ENCODE data around the gene TMED9. TPM values are rescaled to one million over a fixed set of nuclear protein-coding genes. Genes with fewer than 3 reads are reported as not detected.

TMED9 gene
- total RNA-seq, 1 experiment from 2014 or later = 168 TPM

DNA sequence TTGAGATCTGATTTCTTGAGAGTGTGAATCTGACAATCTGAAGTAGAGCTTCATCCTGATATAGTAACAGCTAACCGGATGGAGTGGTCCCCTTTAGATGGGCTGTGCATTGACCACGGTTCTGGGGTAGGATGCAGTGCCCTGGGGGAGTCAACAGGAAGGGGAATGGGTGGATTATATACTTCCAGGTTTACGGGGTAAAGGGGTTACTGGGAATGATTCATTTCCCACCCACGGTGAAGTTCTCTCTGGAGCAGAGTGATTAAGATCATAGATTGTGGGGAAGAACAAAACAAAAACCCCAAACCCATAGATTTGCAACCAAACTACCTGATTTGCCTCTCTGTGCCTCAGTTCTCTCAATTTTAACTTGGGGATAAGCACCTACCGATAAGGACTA lies 6.5 kb downstream of the TMED9 start:
- Histone ChIP-seq H3K36me3 (ENCODE audit: low read depth) (peaks cover 5% of the 10 kb centered on the region; the same call in 1 of the 2 replicates), H3K9me2 (ENCODE audit: insufficient read depth) (no peaks in the 10 kb centered on the region), H3K4me2 (peak overlapping the region; percentile 93), H2AFZ (no peak overlapping the region), H3K4me1 (replicated peaks; ENCODE audit: insufficient read depth) (peaks cover 13% of the 10 kb centered on the region), H4K20me1 (ENCODE audit: insufficient read depth) (no peaks in the 10 kb centered on the region), H3K9me3 (ENCODE audit: insufficient read depth, low read depth) (no peaks in the 10 kb centered on the region), H3K4me3 (no peak overlapping the region), H3F3A (ENCODE audit: insufficient read depth, low read depth) (peaks cover 14% of the 10 kb centered on the region; the same call in 1 of the 2 replicates), H3K27me3 (ENCODE audit: insufficient read depth, low read depth) (no peaks in the 10 kb centered on the region), H3K79me2 (ENCODE audit: low read depth) (peaks cover 20% of the 10 kb centered on the region), H3K27ac (no peak overlapping the region)
- ChIA-PET POLR2A (ENCODE audit: unreplicated experiment) (no interaction called here), CTCF (no interaction called here)
- intact Hi-C loops (cut with micrococcal nuclease; ENCODE audit: unreplicated experiment) = no loop called here
- TF ChIP-seq EZH2 (IDR thresholded peaks at IDR 0.05; ENCODE audit: low read depth) = no peak
- no peak for TF ChIP-seq CTCF (conservative IDR thresholded peaks at IDR 0.05)
- BruUV-seq (replicated peaks) = no TSS peak
- no peak for DNase-seq

GRCh38 chr5:177599731-177600507 lies 7.9 kb downstream of the TMED9 start, which contains the start of gene B4GALT7:
B4GALT7 (plus strand) TSS chr5:177600132; CDS start chr5:177600211, 79 bp downstream.
- no TSS peak for BruUV-seq (replicated peaks)
- TF ChIP-seq CTCF (conservative IDR thresholded peaks at IDR 0.05) = no peak
- no peak for TF ChIP-seq EZH2 (IDR thresholded peaks at IDR 0.05; ENCODE audit: low read depth)
- no peaks in the 10 kb centered on the region for H3K36me3 ChIP-seq (ENCODE audit: low read depth)
- intact Hi-C loops (cut with micrococcal nuclease; ENCODE audit: unreplicated experiment) = loop anchor here (10.0 kb wide), 2 partner anchors 465 to 565 kb away; no protein-coding TSS in a partner anchor
- peak within 1 kb of the TSS; percentile 61 for H3K4me3 ChIP-seq
- H3K9me2 ChIP-seq (ENCODE audit: insufficient read depth) = no peaks in the 10 kb centered on the region
- peaks cover 13% of the 10 kb centered on the region for H3K4me1 ChIP-seq (replicated peaks; ENCODE audit: insufficient read depth)
- no peaks in the 10 kb centered on the region for H4K20me1 ChIP-seq (ENCODE audit: insufficient read depth)
- H3K27ac ChIP-seq = peak within 1 kb of the TSS; percentile 41
- peak in 1 of 2 experiments; percentile 90 for DNase-seq
- peak within 1 kb of the TSS; percentile 99 for H2AFZ ChIP-seq
- H3K4me2 ChIP-seq = peak within 1 kb of the TSS; percentile 93
- H3K79me2 ChIP-seq (ENCODE audit: low read depth) = peaks cover 12% of the 10 kb centered on the region; the same call in 1 of the 2 replicates
- POLR2A ChIA-PET (ENCODE audit: unreplicated experiment) = interaction anchor here (0.6 kb wide), 1 partner anchor 667 kb away, joined by 7 read pairs; no protein-coding TSS in a partner anchor
- peaks cover 14% of the 10 kb centered on the region; the same call in 1 of the 2 replicates for H3F3A ChIP-seq (ENCODE audit: insufficient read depth, low read depth)
- CTCF ChIA-PET = no interaction called here
- no peaks in the 10 kb centered on the region for H3K27me3 ChIP-seq (ENCODE audit: insufficient read depth, low read depth)
- no peaks in the 10 kb centered on the region for H3K9me3 ChIP-seq (ENCODE audit: insufficient read depth, low read depth)

- H4K20me1 ChIP-seq (ENCODE audit: insufficient read depth) = no peaks in the 10 kb centered on the region
- H3K27ac ChIP-seq = peak overlapping the region; percentile 27
- BruUV-seq (replicated peaks) = no TSS peak
- peaks cover 13% of the 10 kb centered on the region for H3K4me1 ChIP-seq (replicated peaks; ENCODE audit: insufficient read depth)
- H3K79me2 ChIP-seq (ENCODE audit: low read depth) = peaks cover 12% of the 10 kb centered on the region; the same call in 1 of the 2 replicates
- no peaks in the 10 kb centered on the region for H3K27me3 ChIP-seq (ENCODE audit: insufficient read depth, low read depth)
- peak overlapping the region; percentile 84 for H3K4me2 ChIP-seq
- H3K36me3 ChIP-seq (ENCODE audit: low read depth) = no peaks in the 10 kb centered on the region
- no peak for TF ChIP-seq CTCF (conservative IDR thresholded peaks at IDR 0.05)
- no peak for TF ChIP-seq EZH2 (IDR thresholded peaks at IDR 0.05; ENCODE audit: low read depth)
- H3K9me2 ChIP-seq (ENCODE audit: insufficient read depth) = no peaks in the 10 kb centered on the region
- POLR2A ChIA-PET (ENCODE audit: unreplicated experiment) = no interaction called here
- H2AFZ ChIP-seq = peak overlapping the region; percentile 89
- CTCF ChIA-PET = no interaction called here
- no peak for DNase-seq
- H3K9me3 ChIP-seq (ENCODE audit: insufficient read depth, low read depth) = no peaks in the 10 kb centered on the region
- peak overlapping the region; percentile 61 for H3K4me3 ChIP-seq
- H3F3A ChIP-seq (ENCODE audit: insufficient read depth, low read depth) = peaks cover 14% of the 10 kb centered on the region; the same call in 1 of the 2 replicates
- intact Hi-C loops (cut with micrococcal nuclease; ENCODE audit: unreplicated experiment) = loop anchor here (10.0 kb wide), 2 partner anchors 464 to 564 kb away; no protein-coding TSS in a partner anchor
Observed at GRCh38 chr5:177600508-177601018, 8.6 kb downstream of the TMED9 start.
